Measurements from ENCODE around the gene KRT83. TPM values are rescaled to one million over a fixed set of nuclear protein-coding genes. Genes with fewer than 3 reads are reported as not detected.

KRT83 gene
- total RNA-seq, 1 experiment from 2014 or later = 12.2 TPM

DNA sequence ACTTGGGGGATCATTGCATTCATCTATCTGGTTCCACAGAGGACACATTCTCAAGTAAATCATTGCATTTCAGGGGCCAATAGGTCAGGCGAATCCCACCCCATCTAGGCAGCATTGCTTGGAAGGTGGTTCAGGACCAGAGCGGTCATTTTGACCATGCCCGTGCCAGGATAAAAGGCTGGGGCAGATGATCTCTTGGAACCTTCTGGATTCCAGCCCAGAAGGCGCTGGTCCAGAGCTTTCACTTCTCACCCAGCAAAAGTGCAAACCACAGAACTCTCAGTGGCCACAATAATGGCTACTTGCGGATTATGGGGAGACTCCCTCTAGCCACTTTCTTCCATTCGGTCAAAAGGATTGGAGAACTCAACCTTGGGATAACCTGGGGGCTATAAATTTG, 46.7 kb upstream of the KRT83 start:
- CTCF ChIA-PET = interaction anchor here (1.1 to 8.2 kb wide), 3 partner anchors 139 to 509 kb away, joined by 7 to 174 read pairs (median 8); no protein-coding TSS in a partner anchor
- POLR2A ChIA-PET = interaction anchor here (0.6 to 1.1 kb wide), 2 partner anchors 41 to 507 kb away, joined by 3 to 4 read pairs; no protein-coding TSS in a partner anchor
- no peak overlapping the region for H3K4me3 Mint-ChIP-seq (ENCODE audit: unreplicated experiment)
- peaks cover 11% of the 10 kb centered on the region for H3K27me3 Mint-ChIP-seq (ENCODE audit: insufficient read depth, unreplicated experiment)
- no peak overlapping the region for H3K27ac Mint-ChIP-seq (ENCODE audit: low read depth, unreplicated experiment)
- intact Hi-C loops (cut with micrococcal nuclease) = no loop called here
- BruUV-seq (replicated peaks) = no TSS peak
- DNase-seq (ENCODE audit: unreplicated experiment) = no peak
- no peaks in the 10 kb centered on the region for H3K4me1 Mint-ChIP-seq (ENCODE audit: insufficient read depth, unreplicated experiment)
- TF ChIP-seq CTCF (IDR thresholded peaks at IDR 0.05; ENCODE audit: unreplicated experiment) = no peak
- no peaks in the 10 kb centered on the region for H3K36me3 Mint-ChIP-seq (ENCODE audit: insufficient read depth, unreplicated experiment)
- no peaks in the 10 kb centered on the region for H3K9me3 Mint-ChIP-seq (ENCODE audit: unreplicated experiment)

- Mint-ChIP-seq H3K27me3 (ENCODE audit: insufficient read depth, unreplicated experiment) (peaks cover 11% of the 10 kb centered on the region), H3K9me3 (ENCODE audit: unreplicated experiment) (no peaks in the 10 kb centered on the region), H3K36me3 (ENCODE audit: insufficient read depth, unreplicated experiment) (no peaks in the 10 kb centered on the region), H3K4me1 (ENCODE audit: insufficient read depth, unreplicated experiment) (no peaks in the 10 kb centered on the region), H3K27ac (ENCODE audit: low read depth, unreplicated experiment) (no peak within 1 kb of the TSS), H3K4me3 (ENCODE audit: unreplicated experiment) (no peak within 1 kb of the TSS)
- intact Hi-C loops (cut with micrococcal nuclease) = no loop called here
- TF ChIP-seq CTCF (IDR thresholded peaks at IDR 0.05; ENCODE audit: unreplicated experiment) = no peak
- POLR2A ChIA-PET = no interaction called here
- DNase-seq (ENCODE audit: unreplicated experiment) = no peak
- CTCF ChIA-PET = interaction anchor here (0.6 to 8.2 kb wide), 3 partner anchors 25 to 510 kb away, joined by 3 to 174 read pairs (median 8); no protein-coding TSS in a partner anchor
- no TSS peak for BruUV-seq (replicated peaks)
These were observed 45.7 kb upstream of the KRT83 start, which contains the start of gene KRT85 for GRCh38 chr12:52366738-52367485. TSS of gene KRT85 (minus strand) at chr12:52367481. CDS start at chr12:52367405, 76 bp downstream.

DNA sequence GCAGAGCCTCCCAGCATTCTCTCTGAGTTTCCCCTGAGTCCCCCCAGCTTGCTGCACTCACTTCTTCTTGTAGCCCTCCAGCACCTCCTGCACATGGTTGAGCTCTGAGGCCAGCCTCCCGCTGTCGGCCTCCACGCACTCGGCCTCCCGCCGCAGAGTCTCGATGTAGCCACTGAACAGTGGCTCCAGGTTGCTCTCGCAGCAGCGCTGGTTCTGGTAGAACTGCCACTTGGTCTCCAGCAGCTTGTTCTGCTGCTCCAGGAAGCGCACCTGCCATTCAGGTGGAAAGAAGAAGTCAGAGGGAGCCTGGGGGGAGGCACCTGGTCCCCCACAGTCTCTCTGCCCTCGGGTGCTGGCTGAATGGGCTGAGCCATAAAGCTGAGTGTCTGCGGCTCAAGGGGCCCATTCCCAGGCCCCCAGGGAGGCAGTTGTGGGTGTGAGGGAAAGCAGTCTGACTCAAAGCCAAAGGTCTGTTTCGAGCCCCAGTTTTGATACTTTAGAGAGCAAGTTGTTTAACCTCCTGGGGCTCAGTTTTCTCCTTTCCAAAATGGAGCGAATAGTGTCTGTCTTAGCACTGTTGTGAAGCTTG, 43.8 kb upstream of the KRT83 start:
- no peaks in the 10 kb centered on the region for H3K4me1 Mint-ChIP-seq (ENCODE audit: insufficient read depth, unreplicated experiment)
- intact Hi-C loops (cut with micrococcal nuclease) = no loop called here
- no peak overlapping the region for H3K27ac Mint-ChIP-seq (ENCODE audit: low read depth, unreplicated experiment)
- ChIA-PET CTCF (interaction anchor here (0.9 to 1.7 kb wide), 5 partner anchors 8 to 616 kb away, joined by 3 to 6 read pairs (median 5); no protein-coding TSS in a partner anchor), POLR2A (interaction anchor here (0.6 kb wide), 1 partner anchor 328 kb away, joined by 3 read pairs; no protein-coding TSS in a partner anchor)
- no peak overlapping the region for H3K4me3 Mint-ChIP-seq (ENCODE audit: unreplicated experiment)
- BruUV-seq (replicated peaks) = no TSS peak
- no peaks in the 10 kb centered on the region for H3K9me3 Mint-ChIP-seq (ENCODE audit: unreplicated experiment)
- H3K27me3 Mint-ChIP-seq (ENCODE audit: insufficient read depth, unreplicated experiment) = peaks cover 11% of the 10 kb centered on the region
- no peak for TF ChIP-seq CTCF (IDR thresholded peaks at IDR 0.05; ENCODE audit: unreplicated experiment)
- H3K36me3 Mint-ChIP-seq (ENCODE audit: insufficient read depth, unreplicated experiment) = no peaks in the 10 kb centered on the region
- no peak for DNase-seq (ENCODE audit: unreplicated experiment)

DNA sequence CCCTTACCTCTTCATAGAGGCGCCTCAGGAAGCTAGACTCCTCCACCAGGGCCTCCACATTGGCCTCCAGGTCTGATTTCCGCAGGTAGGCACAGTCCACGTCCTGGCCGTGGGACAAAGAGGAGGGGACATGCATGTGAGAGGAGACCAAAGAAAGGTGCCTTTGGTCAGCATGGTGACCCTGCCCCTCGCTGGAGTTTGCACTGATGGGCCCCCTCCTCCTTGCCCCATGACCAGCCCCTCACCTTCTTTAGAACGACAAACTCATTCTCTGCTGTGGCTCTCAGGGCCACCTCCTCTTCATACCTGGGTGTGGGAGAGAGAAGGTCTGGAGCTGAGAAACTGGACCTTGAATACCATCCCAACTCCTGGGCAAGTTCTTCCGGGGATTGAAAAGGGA, 42.9 kb upstream of the KRT83 start:
- no peak for TF ChIP-seq CTCF (IDR thresholded peaks at IDR 0.05; ENCODE audit: unreplicated experiment)
- ChIA-PET POLR2A (no interaction called here), CTCF (interaction anchor here (0.6 to 1.7 kb wide), 9 partner anchors 9 to 617 kb away, joined by 3 to 6 read pairs (median 3); no protein-coding TSS in a partner anchor)
- Mint-ChIP-seq H3K9me3 (ENCODE audit: unreplicated experiment) (no peaks in the 10 kb centered on the region), H3K27me3 (ENCODE audit: insufficient read depth, unreplicated experiment) (peaks cover 10% of the 10 kb centered on the region), H3K4me1 (ENCODE audit: insufficient read depth, unreplicated experiment) (no peaks in the 10 kb centered on the region), H3K27ac (ENCODE audit: low read depth, unreplicated experiment) (no peak overlapping the region), H3K4me3 (ENCODE audit: unreplicated experiment) (no peak overlapping the region), H3K36me3 (ENCODE audit: insufficient read depth, unreplicated experiment) (no peaks in the 10 kb centered on the region)
- intact Hi-C loops (cut with micrococcal nuclease) = no loop called here
- no TSS peak for BruUV-seq (replicated peaks)
- no peak for DNase-seq (ENCODE audit: unreplicated experiment)

Measured in MCF 10A (cell line).